GM12878 (cell line): ENCODE measurements around the gene ADAT3. TPM values are rescaled to one million over a fixed set of nuclear protein-coding genes. Genes with fewer than 3 reads are reported as not detected.

ENCODE experiments used
- ATAC-seq: fragments of 200-7000 bp; cut with Tn5 transposase; 3 replicates; pipeline ENCODE4 v1.9.1; 2020; ENCODE audit warnings: mild to moderate bottlenecking, moderate library complexity
- BruUV-seq: library from RNA; stranded (reverse); fragments of 400-500 nt; replicated peaks from 2 replicates; lab custom pipeline; 2021; lab: Mats Ljungman, UMichigan
- CTCF ChIA-PET: fragments of 300-600 bp; sonication (Branson Sonifier 250); formaldehyde crosslinking; extraction: SDS; loops from one replicate; lab custom pipeline; 2021; ENCODE audit warnings: inconsistent platforms; lab: Yijun Ruan, JAX
- POLR2A ChIA-PET: fragments of 350-600 bp; formaldehyde crosslinking; extraction: SDS; loops from one replicate; lab custom pipeline; 2021; ENCODE audit warnings: inconsistent platforms; lab: Charles Lee
- RAD21 ChIA-PET: fragments of 300-600 bp; sonication (Branson Sonifier 250); formaldehyde crosslinking; loops from one replicate; lab custom pipeline; 2023; ENCODE audit warnings: antibody characterized with exemption; ENCODE audit not compliant: unreplicated experiment; lab: Charles Lee
- SMC1A ChIA-PET: fragments of 300-600 bp; sonication (Branson Sonifier 250); formaldehyde crosslinking; loops from one replicate; lab custom pipeline; 2023; ENCODE audit not compliant: unreplicated experiment, uncharacterized antibody; lab: Charles Lee
- DNase-seq: peaks from one replicate; pipeline ENCODE4 v3.0.0-alpha.2; 2011; ENCODE audit warnings: low read depth, low spot score
- FAIRE-seq: peaks from 3 replicates; lab custom pipeline; 2011; peaks lifted over from hg19 to GRCh38; lab: Jason Lieb, UNC
- H2AFZ ChIP-seq: 2 replicates; pipeline ENCODE4 v1.6.0; 2011; ENCODE audit warnings: low read depth, low read length, control low read depth; ENCODE audit not compliant: control insufficient read depth
- H3K27ac ChIP-seq: 2 replicates; pipeline ENCODE4 v1.5.1; 2011; ENCODE audit warnings: control low read depth; ENCODE audit not compliant: control insufficient read depth, insufficient read depth
- H3K27me3 ChIP-seq, 2 experiments: replicated peaks in 1 of 2; 2 replicates each; pipeline versions ENCODE4 v1.6.0 to v1.6.1; 2011; ENCODE audit warnings: low read length in 1 of 2; ENCODE audit not compliant: control insufficient read depth in 2 of 2, insufficient read depth in 2 of 2
- H3K36me3 ChIP-seq, 2 experiments: 2 replicates each; pipeline ENCODE4 v1.5.1; 2011; ENCODE audit warnings: low read length in 1 of 2; ENCODE audit not compliant: control insufficient read depth in 2 of 2, insufficient read depth in 2 of 2
- H3K4me1 ChIP-seq: 2 replicates; pipeline ENCODE4 v1.6.1; 2011; ENCODE audit warnings: mild to moderate bottlenecking, low read length, moderate library complexity, mixed read lengths; ENCODE audit not compliant: control insufficient read depth, insufficient read depth
- H3K4me2 ChIP-seq: 2 replicates; pipeline ENCODE4 v1.6.0; 2011; ENCODE audit warnings: control low read depth; ENCODE audit not compliant: control insufficient read depth, insufficient read depth
- H3K4me3 ChIP-seq: fragments of 200-600 bp; sonication (generic); 2 replicates; pipeline ENCODE4 v1.5.1; 2016
- H3K79me2 ChIP-seq: 2 replicates; pipeline ENCODE4 v1.6.0; 2011; ENCODE audit warnings: low read length; ENCODE audit not compliant: control insufficient read depth, insufficient read depth
- H3K9ac ChIP-seq: 2 replicates; pipeline ENCODE4 v1.8.0; 2011; ENCODE audit warnings: low read length, control low read depth, mixed read lengths; ENCODE audit not compliant: control insufficient read depth, insufficient read depth
- H3K9me3 ChIP-seq: replicated peaks from 3 replicates; pipeline ENCODE4 v1.5.1; 2011; ENCODE audit warnings: mild to moderate bottlenecking, low read length; ENCODE audit not compliant: control insufficient read depth, insufficient read depth
- H4K20me1 ChIP-seq: 2 replicates; pipeline ENCODE4 v1.6.0; 2011; ENCODE audit not compliant: control insufficient read depth, insufficient read depth
- CBX3 ChIP-seq: fragments of 200-600 bp; sonication (generic); IDR thresholded peaks from 2 replicates; pipeline ENCODE4 v1.6.1; 2016; ENCODE audit warnings: low read depth, borderline replicate concordance
- CEBPB ChIP-seq, 2 experiments: fragments of 150-350 bp in 1 of 2; IDR thresholded peaks; 2 replicates each; pipeline ENCODE4 v1.6.1; 2012 to 2014; ENCODE audit warnings: low read depth in 2 of 2, low read length in 2 of 2, borderline replicate concordance in 1 of 2, inconsistent platforms in 1 of 2
- E2F4 ChIP-seq: IDR thresholded peaks from 2 replicates; pipeline ENCODE4 v1.6.1; 2012; ENCODE audit warnings: low read depth, low read length, improper control_type of control experiment
- E4F1 ChIP-seq: fragments of 450-650 bp; IDR thresholded peaks from 2 replicates; pipeline ENCODE4 v1.6.1; 2018; ENCODE audit warnings: borderline replicate concordance, mild to moderate bottlenecking; ENCODE audit not compliant: partially characterized antibody
- FOXK2 ChIP-seq: fragments of 450-650 bp; IDR thresholded peaks from 2 replicates; pipeline ENCODE4 v1.6.1; 2017; ENCODE audit warnings: mild to moderate bottlenecking, moderate library complexity
- HDAC6 ChIP-seq: fragments of 200-600 bp; sonication (generic); IDR thresholded peaks from one replicate; pipeline ENCODE4 v1.8.0; 2017; ENCODE audit warnings: antibody characterized with exemption; ENCODE audit not compliant: unreplicated experiment
- IRF4 ChIP-seq: IDR thresholded peaks from 2 replicates; pipeline ENCODE4 v1.6.1; 2011; ENCODE audit warnings: low read depth, low read length
- MTA3 ChIP-seq: IDR thresholded peaks from 2 replicates; pipeline ENCODE4 v1.6.1; 2012; ENCODE audit warnings: low read length, inconsistent platforms, borderline replicate concordance
- MXI1 ChIP-seq: fragments of 150-350 bp; IDR thresholded peaks from 2 replicates; pipeline ENCODE4 v1.6.1; 2011; ENCODE audit warnings: low read depth, mild to moderate bottlenecking, inconsistent platforms, low read length, improper control_type of control experiment
- NFYA ChIP-seq: IDR thresholded peaks from 2 replicates; pipeline ENCODE4 v1.6.1; 2011; ENCODE audit warnings: low read depth, mild to moderate bottlenecking, low read length, improper control_type of control experiment, borderline replicate concordance
- NR2C1 ChIP-seq: fragments of 450-650 bp; IDR thresholded peaks from 2 replicates; pipeline ENCODE4 v1.6.1; 2017; ENCODE audit warnings: antibody characterized with exemption, mild to moderate bottlenecking, moderate library complexity
- RCOR1 ChIP-seq: conservative IDR thresholded peaks from 2 replicates; pipeline ENCODE4 v1.6.1; 2012; ENCODE audit warnings: low read depth, low read length, improper control_type of control experiment
- TAF1 ChIP-seq: IDR thresholded peaks from 2 replicates; pipeline ENCODE4 v1.6.1; 2011; ENCODE audit warnings: mild to moderate bottlenecking, low read depth, low read length, borderline replicate concordance
- TARDBP ChIP-seq: IDR thresholded peaks from 2 replicates; pipeline ENCODE4 v1.6.1; 2016; ENCODE audit warnings: borderline replicate concordance
- WGBS: methylation state at CpG from one replicate; pipeline ENCODE4 v1.1.6; 2016; ENCODE audit warnings: low lambda C conversion rate; ENCODE audit not compliant: insufficient replicate concordance, insufficient coverage; ENCODE audit errors: missing lambda C conversion rate; 5-methylcytosine and 5-hydroxymethylcytosine counted together
- in situ Hi-C: fragments of 300-500 bp; cut with MboI; formaldehyde crosslinking; loops from 9 replicates; pipeline ENCODE4 v1.14.3; 2018; ENCODE audit warnings: mixed read lengths
- intact Hi-C: fragments of 100-400 bp; cut with micrococcal nuclease; formaldehyde crosslinking; loops from one replicate; pipeline ENCODE4 v1.14.2; 2022; ENCODE audit not compliant: unreplicated experiment
- polyA plus RNA-seq, 11 experiments: library from polyadenylated mRNA; depleted of rRNA in 4 of 11; unstranded in 6 of 11; stranded (reverse) in 5 of 11; fragments of >200 nt; fragmentation: Nextera tagmentation in 4 of 11; fragmentation: Illumina TruSeq in 1 of 11; extraction: Ambion mirVana in 4 of 11; extraction: Trizol in 1 of 11; gene quantifications; 1 replicate in 1 of 11; 2 replicates in 10 of 11; pipeline versions ENCODE4 v1.2.1 to v1.2.3, GENCODE V29; 2011 to 2016; ENCODE audit warnings: inconsistent platforms in 2 of 11, missing spikeins in 2 of 11, low read depth in 1 of 11
- total RNA-seq, 4 experiments: library from RNA; depleted of rRNA in 3 of 4; stranded (reverse); fragments of >200 nt in 3 of 4; fragmentation: Illumina TruSeq in 1 of 4; extraction: Trizol in 1 of 4; gene quantifications; 2 replicates each; pipeline versions ENCODE4 v1.2.1 to v1.2.3, GENCODE V29; 2013 to 2021
- TF ChIP-seq, protein P1 (sequence below): fragments of 450-650 bp; IDR thresholded peaks from 2 replicates; pipeline ENCODE4 v1.6.1; 2017; ENCODE audit warnings: borderline replicate concordance
- TF ChIP-seq, protein P2 (sequence below): IDR thresholded peaks from 2 replicates; pipeline ENCODE4 v1.6.1; 2012; ENCODE audit warnings: low read depth, low read length, improper control_type of control experiment

ADAT3 gene
- total and polyA plus RNA-seq, 10 of the 15 experiments (the other 5 are each of a cell fraction or from before 2014, with no cell fraction given), result 0.27 to 11.8 (median 7.7) TPM; not detected in 3

DNA sequence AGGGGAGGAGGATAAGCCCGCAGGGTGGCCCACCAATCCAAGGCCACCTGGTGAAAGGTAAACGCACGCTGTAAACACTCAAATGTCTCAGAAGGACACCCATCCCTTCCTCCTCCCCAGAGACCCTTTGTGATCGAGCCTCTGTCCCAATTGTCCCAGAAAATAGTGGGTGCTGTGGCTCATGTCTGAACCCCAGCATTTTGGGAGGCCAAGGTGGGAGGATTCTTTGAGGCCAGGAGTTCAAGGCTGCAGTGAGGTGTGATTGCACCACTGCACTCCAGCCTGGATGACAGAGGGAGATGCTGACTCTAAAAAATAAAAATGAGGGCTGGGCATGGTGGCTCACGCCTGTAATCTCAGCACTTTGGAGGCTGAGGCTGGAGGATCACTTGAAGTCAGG is 16.8 kb upstream of the ADAT3 start:
- intact Hi-C loops, result no loop called here
- ATAC-seq (no peak), DNase-seq (no peak), FAIRE-seq (no peak)
- H2AFZ ChIP-seq, result no peak overlapping the region
- H3K9ac ChIP-seq, result no peak overlapping the region
- no peak overlapping the region for H3K27ac ChIP-seq
- in situ Hi-C loops, result no loop called here
- no peak overlapping the region for H3K4me2 ChIP-seq
- H3K4me1 ChIP-seq, result peaks cover 6% of the 10 kb centered on the region
- H3K79me2 ChIP-seq, result peaks cover 18% of the 10 kb centered on the region
- 46% methylated on average over 5 of the region's 5 CpGs for WGBS
- no peaks in the 10 kb centered on the region for H3K9me3 ChIP-seq
- POLR2A ChIA-PET, result no interaction called here
- RAD21 ChIA-PET, result no interaction called here
- TF ChIP-seq NR2C1, result no peak
- no peak for TF ChIP-seq NFYA
- no peak for TF ChIP-seq TAF1
- TF ChIP-seq, protein P1, sequence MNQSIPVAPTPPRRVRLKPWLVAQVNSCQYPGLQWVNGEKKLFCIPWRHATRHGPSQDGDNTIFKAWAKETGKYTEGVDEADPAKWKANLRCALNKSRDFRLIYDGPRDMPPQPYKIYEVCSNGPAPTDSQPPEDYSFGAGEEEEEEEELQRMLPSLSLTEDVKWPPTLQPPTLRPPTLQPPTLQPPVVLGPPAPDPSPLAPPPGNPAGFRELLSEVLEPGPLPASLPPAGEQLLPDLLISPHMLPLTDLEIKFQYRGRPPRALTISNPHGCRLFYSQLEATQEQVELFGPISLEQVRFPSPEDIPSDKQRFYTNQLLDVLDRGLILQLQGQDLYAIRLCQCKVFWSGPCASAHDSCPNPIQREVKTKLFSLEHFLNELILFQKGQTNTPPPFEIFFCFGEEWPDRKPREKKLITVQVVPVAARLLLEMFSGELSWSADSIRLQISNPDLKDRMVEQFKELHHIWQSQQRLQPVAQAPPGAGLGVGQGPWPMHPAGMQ, result no peak
- TF ChIP-seq HDAC6, result no peak
- no peak for TF ChIP-seq CEBPB (IDR thresholded peaks at IDR 0.05; ENCODE audit: borderline replicate concordance in 1 of 2, low read depth in 2 of 2, low read length in 2 of 2)
- TF ChIP-seq RCOR1, result no peak
- no peak for TF ChIP-seq IRF4
- TF ChIP-seq TARDBP, result no peak
- no peak for TF ChIP-seq MXI1
- no peak for TF ChIP-seq E2F4
- no peak for TF ChIP-seq FOXK2
- TF ChIP-seq MTA3, result no peak
- TF ChIP-seq, protein P2, sequence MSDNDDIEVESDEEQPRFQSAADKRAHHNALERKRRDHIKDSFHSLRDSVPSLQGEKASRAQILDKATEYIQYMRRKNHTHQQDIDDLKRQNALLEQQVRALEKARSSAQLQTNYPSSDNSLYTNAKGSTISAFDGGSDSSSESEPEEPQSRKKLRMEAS, result no peak
- no peak for TF ChIP-seq E4F1
- no peak for TF ChIP-seq CBX3
- SMC1A ChIA-PET, result no interaction called here
- BruUV-seq, result no TSS peak
- H3K4me3 ChIP-seq, result no peak overlapping the region
- CTCF ChIA-PET, result interaction anchor here (0.9 to 1.6 kb wide), 2 partner anchors 9 to 55 kb away, joined by 3 to 5 read pairs; no protein-coding TSS in a partner anchor
- H3K36me3 ChIP-seq, result no peaks in the 10 kb centered on the region
- H4K20me1 ChIP-seq, result peaks cover 4% of the 10 kb centered on the region; the same call in 1 of the 2 replicates
- no peaks in the 10 kb centered on the region for H3K27me3 ChIP-seq
